ENCODE results near the gene PTAR1.
"Not testable (repeated sequence)": the region's sequence is repeated elsewhere in the genome, so short reads cannot be mapped to it uniquely, and the experiment has no call there.

Gene PTAR1

DNA sequence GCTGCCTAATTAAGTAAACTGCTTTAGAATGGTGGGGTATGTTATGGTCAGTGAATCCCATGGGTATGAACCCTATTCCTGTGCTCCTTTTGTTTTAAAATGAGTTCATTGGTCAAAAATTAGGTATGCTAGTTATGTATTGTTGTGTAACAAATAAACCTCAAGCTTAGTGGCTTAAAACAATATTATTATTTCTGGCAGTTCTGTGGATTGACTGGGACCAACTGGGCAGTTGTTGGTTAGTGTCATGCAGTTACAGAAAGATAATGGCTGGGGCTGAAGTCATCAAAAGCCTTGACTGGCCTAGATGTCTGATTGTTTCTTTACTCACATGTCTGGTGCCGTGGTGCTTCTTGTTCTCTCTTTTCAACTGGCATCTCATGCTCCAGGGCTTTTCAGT lies 8.9 kb upstream of the PTAR1 start:
- no peak for DNase-seq (ENCODE audit: extremely low spot score)
- ChIA-PET POLR2A (no interaction called here), CTCF (interaction anchor here (1.2 to 1.4 kb wide), 2 partner anchors 13 to 16 kb away, joined by 3 read pairs; no protein-coding TSS in a partner anchor)
- TF ChIP-seq, protein P1, sequence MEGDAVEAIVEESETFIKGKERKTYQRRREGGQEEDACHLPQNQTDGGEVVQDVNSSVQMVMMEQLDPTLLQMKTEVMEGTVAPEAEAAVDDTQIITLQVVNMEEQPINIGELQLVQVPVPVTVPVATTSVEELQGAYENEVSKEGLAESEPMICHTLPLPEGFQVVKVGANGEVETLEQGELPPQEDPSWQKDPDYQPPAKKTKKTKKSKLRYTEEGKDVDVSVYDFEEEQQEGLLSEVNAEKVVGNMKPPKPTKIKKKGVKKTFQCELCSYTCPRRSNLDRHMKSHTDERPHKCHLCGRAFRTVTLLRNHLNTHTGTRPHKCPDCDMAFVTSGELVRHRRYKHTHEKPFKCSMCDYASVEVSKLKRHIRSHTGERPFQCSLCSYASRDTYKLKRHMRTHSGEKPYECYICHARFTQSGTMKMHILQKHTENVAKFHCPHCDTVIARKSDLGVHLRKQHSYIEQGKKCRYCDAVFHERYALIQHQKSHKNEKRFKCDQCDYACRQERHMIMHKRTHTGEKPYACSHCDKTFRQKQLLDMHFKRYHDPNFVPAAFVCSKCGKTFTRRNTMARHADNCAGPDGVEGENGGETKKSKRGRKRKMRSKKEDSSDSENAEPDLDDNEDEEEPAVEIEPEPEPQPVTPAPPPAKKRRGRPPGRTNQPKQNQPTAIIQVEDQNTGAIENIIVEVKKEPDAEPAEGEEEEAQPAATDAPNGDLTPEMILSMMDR (IDR thresholded peaks at IDR 0.05; ENCODE audit: control extremely low read depth, extremely low read depth, low read depth, missing control alignments) = no peak

DNA sequence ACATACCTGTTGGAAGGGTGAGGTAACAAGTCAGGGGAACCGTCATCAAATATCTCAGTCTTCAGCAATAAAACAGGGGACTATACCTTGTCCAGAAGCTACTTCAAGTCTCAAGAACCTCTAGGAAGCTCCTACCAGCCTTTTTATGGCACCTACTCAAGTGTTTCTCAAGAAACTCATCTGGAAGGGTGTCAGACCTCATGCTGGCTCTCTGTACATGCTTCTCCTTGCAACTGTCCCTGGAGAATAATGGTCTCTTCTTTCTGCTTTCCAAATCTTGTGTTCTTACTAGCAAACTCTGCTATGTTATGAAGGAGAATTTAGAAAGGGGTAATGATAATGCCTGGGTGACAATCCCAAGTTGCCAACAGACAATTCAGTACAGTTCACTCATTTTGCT lies 8.3 kb upstream of the PTAR1 start:
- ChIA-PET POLR2A (no interaction called here), CTCF (interaction anchor here (1.2 kb wide), 1 partner anchor 12 kb away, joined by 3 read pairs; no protein-coding TSS in a partner anchor)
- TF ChIP-seq, protein P1 (IDR thresholded peaks at IDR 0.05; ENCODE audit: control extremely low read depth, extremely low read depth, low read depth, missing control alignments) = no peak
- no peak for DNase-seq (ENCODE audit: extremely low spot score)

DNA sequence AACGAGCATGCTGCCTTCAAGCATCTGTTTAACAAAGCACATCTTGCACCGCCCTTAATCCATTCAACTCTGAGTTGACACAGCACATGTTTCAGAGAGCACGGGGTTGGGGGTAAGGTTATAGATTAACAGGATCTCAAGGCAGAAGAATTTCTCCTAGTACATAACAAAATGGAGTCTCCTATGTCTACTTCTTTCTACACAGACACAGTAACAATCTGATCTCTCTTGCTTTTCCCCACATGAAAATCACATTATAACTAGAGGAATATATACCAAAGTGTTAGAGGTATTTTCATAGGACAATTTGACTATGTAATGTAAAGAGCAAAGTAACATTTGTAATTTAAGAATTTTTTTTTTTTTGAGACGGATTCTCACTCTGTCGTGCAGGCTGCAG lies 4.1 kb upstream of the PTAR1 start:
- CTCF ChIA-PET = interaction anchor here (1.3 kb wide), 1 partner anchor 91 kb away, joined by 3 read pairs; no protein-coding TSS in a partner anchor
- DNase-seq (ENCODE audit: extremely low spot score); POLR2A ChIA-PET: not testable (repeated sequence)

DNA sequence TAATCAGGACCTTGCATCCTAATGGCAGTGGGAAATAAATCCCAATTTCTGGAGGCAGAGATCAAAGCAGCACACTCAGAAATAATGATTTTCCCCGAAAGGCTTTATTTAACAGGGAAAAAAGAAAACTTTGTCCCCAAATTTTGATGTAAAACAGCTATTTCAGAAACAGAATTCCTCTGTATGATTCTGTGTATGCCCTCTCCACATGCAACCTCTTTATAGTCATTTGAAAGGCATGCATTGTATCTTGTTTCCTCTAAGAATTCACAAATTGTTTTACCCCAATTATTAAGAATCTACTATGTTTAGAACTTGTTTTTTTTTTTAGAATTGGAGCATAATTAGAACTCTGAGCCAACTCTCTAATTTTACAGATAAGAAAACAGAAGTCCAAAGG lies 2.7 kb upstream of the PTAR1 start:
- TF ChIP-seq, protein P1 (IDR thresholded peaks at IDR 0.05; ENCODE audit: control extremely low read depth, extremely low read depth, low read depth, missing control alignments) = no peak
- ChIA-PET POLR2A (no interaction called here), CTCF (no interaction called here)
- no peak for DNase-seq (ENCODE audit: extremely low spot score)

DNA sequence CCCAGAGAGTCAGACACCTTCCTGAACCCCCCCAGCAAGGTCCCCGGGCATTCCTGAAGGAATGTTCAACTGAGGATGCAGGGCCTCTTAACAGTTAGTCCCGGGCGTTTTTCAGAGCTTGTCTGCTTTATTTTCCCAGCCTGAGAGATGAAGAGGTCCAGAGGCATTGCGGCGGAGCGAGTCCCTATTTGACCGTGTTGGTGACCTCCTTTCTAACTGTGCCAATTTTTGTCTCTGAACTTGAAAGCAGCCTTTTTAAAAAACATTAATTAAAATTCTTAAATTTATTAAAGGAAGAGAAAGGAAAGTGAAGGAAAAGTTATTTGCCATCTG lies 433 bp upstream of the PTAR1 start:
- DNase-seq (ENCODE audit: extremely low spot score) = no peak

DNA sequence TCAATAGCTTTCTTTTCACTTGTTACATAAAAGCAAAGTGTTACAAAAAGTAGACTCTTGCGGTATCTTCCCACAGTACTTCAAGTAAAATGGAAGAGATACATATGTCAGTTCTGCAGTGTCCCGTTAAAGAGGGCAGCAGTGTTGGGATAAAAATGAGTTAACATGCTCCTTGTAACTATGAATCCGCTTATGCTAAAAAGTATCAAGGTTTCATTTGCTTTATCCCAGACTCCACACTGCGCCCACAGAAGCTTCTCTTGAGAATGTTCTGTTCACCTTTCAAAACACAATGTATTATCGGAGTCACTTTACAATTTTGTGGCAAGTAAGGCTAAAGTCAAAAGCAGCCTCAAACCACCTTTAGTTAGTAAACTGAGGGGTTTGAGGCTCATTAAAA lies 790 bp downstream of the PTAR1 start:
- CTCF ChIA-PET = interaction anchor here (1.9 kb wide), 1 partner anchor 13 kb away, joined by 12 read pairs; no protein-coding TSS in a partner anchor

More for the DNA sequence above, 433 bp upstream of the PTAR1 start:
- ChIA-PET CTCF (no interaction called here), POLR2A (no interaction called here)
- TF ChIP-seq, protein P1 (IDR thresholded peaks at IDR 0.05; ENCODE audit: control extremely low read depth, extremely low read depth, low read depth, missing control alignments) = no peak

DNA sequence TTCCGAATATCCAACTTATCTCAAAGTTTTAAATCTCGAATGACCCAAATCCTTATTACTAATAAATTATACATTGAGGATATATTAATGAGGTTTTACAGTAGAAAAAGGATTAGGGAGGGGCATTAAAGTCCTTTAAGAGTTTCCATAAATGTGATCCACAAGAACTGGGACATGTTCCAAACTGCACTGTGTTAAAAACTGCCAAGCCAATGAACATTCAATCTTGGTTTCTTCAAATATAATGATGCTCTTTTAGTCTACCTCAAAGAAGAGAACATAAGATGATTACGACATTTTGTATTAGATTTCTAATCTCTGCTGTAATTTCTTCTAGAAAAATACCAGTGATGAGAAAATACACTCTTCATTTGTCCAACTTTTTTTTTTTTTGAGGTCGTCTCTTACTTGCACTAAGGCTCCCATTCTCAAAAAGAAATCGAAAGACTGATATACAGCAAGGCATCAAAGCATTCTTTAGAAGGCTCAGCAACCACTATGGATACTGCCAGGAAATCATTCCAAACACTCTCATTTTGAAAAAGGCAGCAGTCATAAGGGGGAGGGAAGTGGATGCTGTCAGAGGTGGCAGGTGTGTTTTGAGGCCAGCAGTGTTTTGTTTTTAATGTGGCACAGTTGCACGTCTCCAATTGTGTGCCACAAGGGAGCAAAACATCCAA lies 1.7 kb downstream of the PTAR1 start:
- no peak for DNase-seq (ENCODE audit: extremely low spot score)
- ChIA-PET POLR2A (no interaction called here), CTCF (interaction anchor here (1.9 kb wide), 1 partner anchor 12 kb away, joined by 12 read pairs; no protein-coding TSS in a partner anchor)
- TF ChIP-seq, protein P1 (IDR thresholded peaks at IDR 0.05; ENCODE audit: control extremely low read depth, extremely low read depth, low read depth, missing control alignments) = no peak

More for the DNA sequence above, 790 bp downstream of the PTAR1 start:
- POLR2A ChIA-PET = no interaction called here
- TF ChIP-seq, protein P1 (IDR thresholded peaks at IDR 0.05; ENCODE audit: control extremely low read depth, extremely low read depth, low read depth, missing control alignments) = no peak
- DNase-seq (ENCODE audit: extremely low spot score) = no peak
